ENCODE measurements around the gene TTC39A.

DNA sequence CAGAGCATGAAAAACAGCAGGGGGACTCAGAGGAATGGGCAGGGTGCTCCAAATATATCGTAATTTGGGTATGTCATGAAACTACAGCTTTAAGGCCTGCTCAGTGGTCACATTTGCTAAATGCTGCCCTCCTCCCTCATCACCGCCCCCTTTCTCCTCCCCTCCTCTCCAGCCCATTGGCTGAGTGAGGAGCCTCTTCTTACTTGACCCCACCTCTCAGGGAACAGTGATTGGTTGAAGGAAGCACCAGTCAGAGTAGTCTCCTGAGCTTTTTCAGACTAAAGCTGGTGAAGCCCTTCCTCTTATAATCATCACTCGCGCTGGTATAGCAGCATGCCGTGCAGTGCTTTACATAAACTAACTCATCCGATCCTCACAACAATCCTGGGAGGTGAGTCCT is 10.0 kb upstream of the TTC39A start:
- TF ChIP-seq TAF1 (IDR thresholded peaks at IDR 0.05; ENCODE audit: borderline replicate concordance, insufficient read depth, low read length): no peak
- TF ChIP-seq, protein P1, sequence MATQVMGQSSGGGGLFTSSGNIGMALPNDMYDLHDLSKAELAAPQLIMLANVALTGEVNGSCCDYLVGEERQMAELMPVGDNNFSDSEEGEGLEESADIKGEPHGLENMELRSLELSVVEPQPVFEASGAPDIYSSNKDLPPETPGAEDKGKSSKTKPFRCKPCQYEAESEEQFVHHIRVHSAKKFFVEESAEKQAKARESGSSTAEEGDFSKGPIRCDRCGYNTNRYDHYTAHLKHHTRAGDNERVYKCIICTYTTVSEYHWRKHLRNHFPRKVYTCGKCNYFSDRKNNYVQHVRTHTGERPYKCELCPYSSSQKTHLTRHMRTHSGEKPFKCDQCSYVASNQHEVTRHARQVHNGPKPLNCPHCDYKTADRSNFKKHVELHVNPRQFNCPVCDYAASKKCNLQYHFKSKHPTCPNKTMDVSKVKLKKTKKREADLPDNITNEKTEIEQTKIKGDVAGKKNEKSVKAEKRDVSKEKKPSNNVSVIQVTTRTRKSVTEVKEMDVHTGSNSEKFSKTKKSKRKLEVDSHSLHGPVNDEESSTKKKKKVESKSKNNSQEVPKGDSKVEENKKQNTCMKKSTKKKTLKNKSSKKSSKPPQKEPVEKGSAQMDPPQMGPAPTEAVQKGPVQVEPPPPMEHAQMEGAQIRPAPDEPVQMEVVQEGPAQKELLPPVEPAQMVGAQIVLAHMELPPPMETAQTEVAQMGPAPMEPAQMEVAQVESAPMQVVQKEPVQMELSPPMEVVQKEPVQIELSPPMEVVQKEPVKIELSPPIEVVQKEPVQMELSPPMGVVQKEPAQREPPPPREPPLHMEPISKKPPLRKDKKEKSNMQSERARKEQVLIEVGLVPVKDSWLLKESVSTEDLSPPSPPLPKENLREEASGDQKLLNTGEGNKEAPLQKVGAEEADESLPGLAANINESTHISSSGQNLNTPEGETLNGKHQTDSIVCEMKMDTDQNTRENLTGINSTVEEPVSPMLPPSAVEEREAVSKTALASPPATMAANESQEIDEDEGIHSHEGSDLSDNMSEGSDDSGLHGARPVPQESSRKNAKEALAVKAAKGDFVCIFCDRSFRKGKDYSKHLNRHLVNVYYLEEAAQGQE (IDR thresholded peaks at IDR 0.05; ENCODE audit: insufficient read depth in 1 of 2, low read depth in 2 of 2, low read length in 2 of 2): no peak

Measured in PFSK-1 (cell line).